Sigmoid colon (tissue), 4 donors: Measurements from ENCODE around the gene FBH1.

Experiments used
- EP300 ChIP-seq, 4 donors: sonication (generic); formaldehyde crosslinking; IDR thresholded peaks; one replicate each; pipeline ENCODE4 v1.6.1; 2017; ENCODE audit warnings: antibody characterized with exemption in 4 of 4
- POLR2A ChIP-seq, 2 donors: fragments of 450-650 bp; IDR thresholded peaks; one replicate each; pipeline ENCODE4 v1.6.1; 2016; ENCODE audit warnings: antibody characterized with exemption in 2 of 2, mild to moderate bottlenecking in 2 of 2, moderate library complexity in 2 of 2
- POLR2AphosphoS5 ChIP-seq, 4 donors: sonication (generic); formaldehyde crosslinking; IDR thresholded peaks; one replicate each; pipeline ENCODE4 v1.6.1; 2017; ENCODE audit warnings: antibody characterized with exemption in 4 of 4
- TF ChIP-seq, protein P1 (sequence below), 4 experiments: fragments of 450-650 bp in 3 of 4; fragments of 200-600 bp in 1 of 4; IDR thresholded peaks; one replicate each; pipeline ENCODE4 v1.5.1; 2016 to 2019; ENCODE audit warnings: antibody characterized with exemption in 4 of 4, mild to moderate bottlenecking in 3 of 4, moderate library complexity in 2 of 4

GRCh38 chr10:5903563-5903962, 13.5 kb downstream of the FBH1 start:
- TF ChIP-seq POLR2A (IDR thresholded peaks at IDR 0.05) = no peak
- TF ChIP-seq, protein P1, sequence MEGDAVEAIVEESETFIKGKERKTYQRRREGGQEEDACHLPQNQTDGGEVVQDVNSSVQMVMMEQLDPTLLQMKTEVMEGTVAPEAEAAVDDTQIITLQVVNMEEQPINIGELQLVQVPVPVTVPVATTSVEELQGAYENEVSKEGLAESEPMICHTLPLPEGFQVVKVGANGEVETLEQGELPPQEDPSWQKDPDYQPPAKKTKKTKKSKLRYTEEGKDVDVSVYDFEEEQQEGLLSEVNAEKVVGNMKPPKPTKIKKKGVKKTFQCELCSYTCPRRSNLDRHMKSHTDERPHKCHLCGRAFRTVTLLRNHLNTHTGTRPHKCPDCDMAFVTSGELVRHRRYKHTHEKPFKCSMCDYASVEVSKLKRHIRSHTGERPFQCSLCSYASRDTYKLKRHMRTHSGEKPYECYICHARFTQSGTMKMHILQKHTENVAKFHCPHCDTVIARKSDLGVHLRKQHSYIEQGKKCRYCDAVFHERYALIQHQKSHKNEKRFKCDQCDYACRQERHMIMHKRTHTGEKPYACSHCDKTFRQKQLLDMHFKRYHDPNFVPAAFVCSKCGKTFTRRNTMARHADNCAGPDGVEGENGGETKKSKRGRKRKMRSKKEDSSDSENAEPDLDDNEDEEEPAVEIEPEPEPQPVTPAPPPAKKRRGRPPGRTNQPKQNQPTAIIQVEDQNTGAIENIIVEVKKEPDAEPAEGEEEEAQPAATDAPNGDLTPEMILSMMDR (IDR thresholded peaks at IDR 0.05) = no peak
- no peak for TF ChIP-seq POLR2AphosphoS5 (IDR thresholded peaks at IDR 0.05)
- TF ChIP-seq EP300 (IDR thresholded peaks at IDR 0.05) = no peak
